ENCODE measurements around the gene FAM3D. TPM values are rescaled to one million over a fixed set of nuclear protein-coding genes. Genes with fewer than 3 reads are reported as not detected.

The FAM3D gene
- total and polyA plus RNA-seq, 12 donors, result 0.07 to 0.37 TPM; not detected in 10

- no peaks in the 10 kb centered on the region for H3K4me1 ChIP-seq
- H3K9me3 ChIP-seq, result no peaks in the 10 kb centered on the region
- no peaks in the 10 kb centered on the region for H3K36me3 ChIP-seq
- no peak overlapping the region for H3K4me3 ChIP-seq
- 89 to 90% methylated on average over 2 of the region's 2 CpGs for WGBS, 2 donors
- DNase-seq, result no peak
- ATAC-seq, result no peak
- no peak overlapping the region for H3K27ac ChIP-seq
- intact Hi-C loops (cut with DNase I), result no loop called here
- H3K27me3 ChIP-seq, result peaks cover 0 to 10% (median 0%) of the 10 kb centered on the region in 7 donors
- no peak for TF ChIP-seq CTCF (IDR thresholded peaks at IDR 0.05)
These were observed 9.9 kb downstream of the FAM3D start for GRCh38 chr3:58656631-58657030.

GRCh38 chr3:58654466-58654865 lies 12.1 kb downstream of the FAM3D start:
- 90 to 93% methylated on average over 6 of the region's 6 CpGs for WGBS, 2 donors

GRCh38 chr3:58652624-58653023 lies 13.9 kb downstream of the FAM3D start:
- H3K27ac ChIP-seq, result no peak overlapping the region
- peaks cover 0 to 5% (median 0%) of the 10 kb centered on the region in 9 donors for H3K4me1 ChIP-seq
- ATAC-seq, result no peak
- no peaks in the 10 kb centered on the region for H3K36me3 ChIP-seq
- no peak overlapping the region for H3K4me3 ChIP-seq
- H3K27me3 ChIP-seq, result peaks cover 0 to 10% (median 0%) of the 10 kb centered on the region in 7 donors
- DNase-seq, result no peak
- TF ChIP-seq CTCF (IDR thresholded peaks at IDR 0.05), result no peak
- no peaks in the 10 kb centered on the region for H3K9me3 ChIP-seq
- 28 to 84% methylated on average over 2 of the region's 2 CpGs for WGBS, 2 donors
- intact Hi-C loops (cut with DNase I), result no loop called here

More at GRCh38 chr3:58654466-58654865, 12.1 kb downstream of the FAM3D start:
- H3K4me1 ChIP-seq, result peaks cover 0 to 5% (median 0%) of the 10 kb centered on the region in 9 donors
- H3K4me3 ChIP-seq, result no peak overlapping the region
- peaks cover 0 to 10% (median 0%) of the 10 kb centered on the region in 7 donors for H3K27me3 ChIP-seq
- DNase-seq, result no peak
- H3K9me3 ChIP-seq, result no peaks in the 10 kb centered on the region
- no peak for ATAC-seq
- no peak overlapping the region for H3K27ac ChIP-seq
- intact Hi-C loops (cut with DNase I), result no loop called here
- no peak for TF ChIP-seq CTCF (IDR thresholded peaks at IDR 0.05)
- H3K36me3 ChIP-seq, result no peaks in the 10 kb centered on the region

GRCh38 chr3:58651276-58651675 lies 15.3 kb downstream of the FAM3D start:
- Histone ChIP-seq H3K4me1 (peaks cover 0 to 5% (median 0%) of the 10 kb centered on the region in 9 donors), H3K27me3 (peaks cover 0 to 10% (median 0%) of the 10 kb centered on the region in 7 donors), H3K9me3 (no peaks in the 10 kb centered on the region), H3K27ac (no peak overlapping the region), H3K4me3 (no peak overlapping the region), H3K36me3 (no peaks in the 10 kb centered on the region)
- no peak for DNase-seq
- no peak for TF ChIP-seq CTCF (IDR thresholded peaks at IDR 0.05)
- intact Hi-C loops (cut with DNase I), result no loop called here
- ATAC-seq, result peak in 1 of 8 donors; percentile 43

Measured in heart right ventricle (tissue), 16 donors.